Measurements from ENCODE around the gene TMC5.
A peak's percentile ranks its signal among the peaks of the same experiment; 100 is the strongest.

TMC5 gene

GRCh38 chr16:19468300-19468699 lies 50.6 kb downstream of the TMC5 start:
- no peak for DNase-seq

DNA sequence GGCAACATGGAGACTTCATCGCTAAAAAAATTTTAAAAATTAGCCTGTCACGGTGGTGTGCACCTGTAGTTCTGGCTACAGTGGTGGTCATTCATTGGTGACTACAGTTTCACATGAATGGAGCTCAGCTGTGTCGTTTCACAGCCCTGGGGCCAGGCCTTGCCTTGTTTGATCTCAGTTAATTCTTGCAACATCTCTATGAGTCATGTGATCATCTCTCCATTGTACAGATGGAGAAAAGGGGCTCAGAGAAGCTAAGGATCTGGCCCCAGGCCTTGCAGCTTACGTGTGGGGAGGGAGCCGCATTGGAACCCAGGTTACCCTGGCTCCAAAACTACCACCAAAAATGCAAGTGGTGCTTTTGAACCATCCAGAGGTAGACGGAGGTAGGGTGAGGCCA lies 54.8 kb downstream of the TMC5 start:
- no peak for DNase-seq

- DNase-seq: no peak
These were observed 56.9 kb downstream of the TMC5 start for GRCh38 chr16:19474617-19475016.

GRCh38 chr16:19478505-19478904 lies 60.8 kb downstream of the TMC5 start:
- DNase-seq: no peak

GRCh38 chr16:19479302-19479721 lies 61.6 kb downstream of the TMC5 start:
- DNase-seq: no peak

GRCh38 chr16:19481296-19481695 lies 63.6 kb downstream of the TMC5 start:
- DNase-seq: no peak

- DNase-seq: no peak
These were observed 64.1 kb downstream of the TMC5 start for GRCh38 chr16:19481769-19482168.

- no peak for DNase-seq
These were observed 64.6 kb downstream of the TMC5 start for GRCh38 chr16:19482291-19482690.

GRCh38 chr16:19484096-19484495 lies 66.4 kb downstream of the TMC5 start:
- no peak for DNase-seq

GRCh38 chr16:19485611-19486010 lies 67.9 kb downstream of the TMC5 start:
- no peak for DNase-seq

- no peak for DNase-seq
These were observed 68.4 kb downstream of the TMC5 start for GRCh38 chr16:19486051-19486450.

DNA sequence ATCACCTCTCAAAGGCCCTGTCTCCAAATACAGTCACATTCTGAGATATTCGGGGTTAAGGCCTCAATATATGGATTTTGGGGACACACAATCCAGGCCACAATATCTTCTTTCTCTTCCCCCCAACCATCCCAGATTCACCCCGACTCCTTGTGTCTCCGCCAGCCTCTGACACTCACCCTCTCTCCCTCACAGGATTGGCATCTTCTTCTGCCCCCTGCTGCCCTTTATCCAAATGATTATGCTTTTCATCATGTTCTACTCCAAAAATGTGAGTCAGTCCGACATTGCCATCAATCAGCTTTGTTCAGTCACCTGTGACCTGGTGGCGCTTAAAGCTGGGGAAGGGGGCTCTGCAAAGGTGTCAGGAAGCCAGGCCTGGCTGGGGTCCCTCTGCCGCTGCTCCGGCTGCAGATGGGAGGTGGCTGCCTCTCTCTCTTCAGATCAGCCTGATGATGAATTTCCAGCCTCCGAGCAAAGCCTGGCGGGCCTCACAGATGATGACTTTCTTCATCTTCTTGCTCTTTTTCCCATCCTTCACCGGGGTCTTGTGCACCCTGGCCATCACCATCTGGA lies 69.2 kb downstream of the TMC5 start:
- DNase-seq: no peak

DNA sequence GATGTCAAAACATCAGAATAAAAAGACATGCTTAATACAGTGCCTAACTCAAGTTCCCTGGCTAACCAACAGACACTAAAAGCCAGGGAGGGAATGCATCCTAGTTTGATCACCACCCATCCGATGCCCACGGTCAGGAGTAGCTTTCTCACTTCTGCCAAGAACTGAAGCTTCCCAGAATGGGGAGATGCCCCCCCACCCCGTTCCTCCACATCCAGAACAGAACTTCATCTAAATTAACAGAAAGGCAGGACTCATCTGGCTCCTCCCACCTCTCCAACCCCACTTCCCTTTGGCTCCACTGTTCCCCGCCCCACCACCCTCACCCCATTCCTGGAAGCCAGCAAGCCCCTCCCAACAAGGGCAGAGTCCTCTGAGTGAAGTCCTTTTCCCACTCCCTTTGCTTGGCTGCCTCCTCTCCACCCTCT lies 70.5 kb downstream of the TMC5 start:
- DNase-seq: no peak

DNA sequence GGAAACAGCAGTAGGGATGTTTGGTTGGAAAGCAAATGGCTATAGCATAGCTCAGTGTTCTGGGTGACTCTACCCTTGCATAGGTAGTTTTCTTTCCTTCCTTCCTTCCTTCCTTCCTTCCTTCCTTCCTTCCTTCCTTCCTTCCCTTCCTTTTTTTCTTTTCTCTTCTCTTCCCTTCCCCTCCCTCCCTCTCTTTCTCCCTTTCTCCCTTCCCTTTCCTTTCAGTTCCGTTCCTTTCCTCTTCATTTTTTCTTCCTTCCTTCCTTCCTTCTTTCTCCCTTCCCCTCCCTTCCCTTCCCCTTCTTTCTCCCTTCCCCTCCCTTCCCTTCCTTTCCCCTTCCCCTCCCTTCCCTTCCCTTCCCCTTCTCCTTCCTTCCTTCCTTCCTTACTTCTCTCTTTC lies 72.9 kb downstream of the TMC5 start:
- DNase-seq: no peak

DNA sequence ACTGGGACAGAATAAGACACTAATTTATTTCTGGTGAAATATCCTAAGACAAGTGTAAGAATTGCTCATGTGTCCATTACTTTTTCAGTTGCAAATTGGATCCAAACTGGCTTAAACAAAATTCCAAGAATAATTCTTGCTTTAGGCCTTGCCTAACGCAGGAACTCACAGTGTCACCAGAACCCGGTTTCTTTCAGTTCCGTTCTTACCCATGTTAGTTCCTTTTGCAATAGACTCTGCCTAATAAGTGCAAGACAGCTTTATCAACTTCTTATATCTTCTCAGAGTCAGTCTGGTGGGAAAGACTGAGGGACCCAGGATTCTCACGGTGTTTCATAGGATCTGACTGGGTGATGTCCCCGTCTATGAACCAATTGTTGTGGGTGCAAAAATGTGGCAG lies 79.5 kb downstream of the TMC5 start:
- DNase-seq: no peak

DNA sequence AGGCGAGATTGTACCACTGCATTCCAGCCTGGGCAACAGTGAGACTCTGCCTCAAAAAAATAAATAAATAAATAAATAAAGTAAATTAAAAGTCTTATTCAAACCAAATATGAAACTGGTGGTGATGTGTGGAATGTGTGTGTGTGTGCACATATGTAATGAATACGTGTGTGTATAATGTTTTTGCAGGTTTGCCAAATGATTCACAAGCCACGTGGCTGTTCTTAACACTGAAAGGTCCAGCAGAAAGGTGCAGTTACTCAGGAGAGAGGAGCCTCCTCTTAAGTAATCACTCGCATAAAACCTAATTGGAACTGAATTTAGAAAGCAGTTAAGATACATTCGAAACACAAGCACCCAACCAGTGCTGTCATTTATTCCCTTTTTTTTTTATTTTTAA lies 81.3 kb downstream of the TMC5 start:
- no peak for DNase-seq

DNA sequence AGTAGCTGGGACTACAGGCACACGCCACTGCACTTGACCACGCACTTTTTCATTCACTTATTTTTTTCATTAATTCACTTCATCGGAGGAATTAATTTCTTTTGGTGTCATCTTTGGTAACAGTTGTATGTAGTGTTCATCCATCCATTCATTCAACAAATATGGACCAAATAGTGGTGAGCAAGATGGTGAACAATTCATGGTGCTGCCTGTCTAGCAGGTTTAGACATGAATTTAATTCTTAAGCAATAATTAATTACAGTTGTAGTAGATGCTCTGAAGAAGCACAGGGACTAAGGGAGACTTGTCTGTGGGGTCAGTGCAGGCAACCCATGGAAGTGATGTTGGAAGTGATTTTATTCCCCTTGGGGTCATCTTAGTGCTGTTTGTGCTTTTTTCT lies 81.8 kb downstream of the TMC5 start:
- DNase-seq: no peak

- peak; percentile 31 for DNase-seq
These were observed 84.9 kb downstream of the TMC5 start for GRCh38 chr16:19502395-19503131.

- no peak for DNase-seq
These were observed 85.9 kb downstream of the TMC5 start for GRCh38 chr16:19503461-19504075.

- no peak for DNase-seq
These were observed 88.1 kb downstream of the TMC5 start for GRCh38 chr16:19505600-19506303.

DNA sequence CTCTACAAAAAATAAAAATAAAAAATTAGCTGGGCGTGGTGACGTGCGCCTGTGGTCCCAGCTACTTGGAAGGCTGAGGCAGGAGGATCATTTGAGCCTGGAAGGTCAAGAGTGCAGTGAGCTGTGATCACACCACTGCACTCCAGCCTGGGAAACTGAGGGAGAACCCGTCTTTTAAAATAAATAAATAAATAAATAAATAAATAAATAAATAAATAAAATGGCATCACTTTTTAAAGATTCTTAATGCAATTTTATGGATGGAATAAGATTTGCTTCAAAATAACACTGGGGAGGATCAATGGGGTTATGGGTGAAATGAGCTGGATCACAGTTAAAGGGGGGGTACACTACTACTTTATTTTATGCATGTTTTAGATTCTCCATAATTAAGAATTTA lies 89.3 kb downstream of the TMC5 start:
- no peak for DNase-seq

- DNase-seq: no peak
These were observed 90.2 kb downstream of the TMC5 start for GRCh38 chr16:19507867-19508266.

GRCh38 chr16:19512297-19512696 lies 94.6 kb downstream of the TMC5 start:
- DNase-seq: no peak

Measured in activated CD4-positive, alpha-beta T cell treated with anti-CD3 and anti-CD28 coated beads for 1 hour (primary cell).